C4-2B (cell line): ENCODE results near the gene ILF2.

Experiments used
- ZFX ChIP-seq: fragments of 450-650 bp; IDR thresholded peaks from 2 replicates; pipeline ENCODE4 v1.6.1; 2017
- TF ChIP-seq, protein P1 (sequence below): fragments of 450-650 bp; conservative IDR thresholded peaks from 2 replicates; pipeline ENCODE4 v1.5.1; 2017; ENCODE audit warnings: mild to moderate bottlenecking

DNA sequence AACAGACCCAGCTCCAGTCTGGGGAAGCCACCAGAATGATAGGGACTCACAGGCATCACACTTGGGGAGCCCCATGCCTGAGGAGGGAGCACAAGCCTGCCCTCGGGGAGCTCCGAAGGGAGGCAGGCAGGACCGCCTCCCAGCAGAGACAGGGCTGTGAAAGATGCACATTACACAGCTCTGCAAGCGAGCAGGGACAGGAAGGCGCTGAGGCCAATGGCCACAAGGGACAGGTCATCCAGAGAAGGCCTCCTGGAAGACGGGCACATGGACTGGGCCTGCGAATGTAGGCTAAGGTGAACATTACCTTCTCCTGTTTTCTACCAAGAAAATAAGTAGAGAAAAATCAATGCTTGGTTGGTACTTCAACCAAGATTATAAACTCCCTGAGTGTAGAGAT, 11.9 kb upstream of the ILF2 start:
- TF ChIP-seq, protein P1, sequence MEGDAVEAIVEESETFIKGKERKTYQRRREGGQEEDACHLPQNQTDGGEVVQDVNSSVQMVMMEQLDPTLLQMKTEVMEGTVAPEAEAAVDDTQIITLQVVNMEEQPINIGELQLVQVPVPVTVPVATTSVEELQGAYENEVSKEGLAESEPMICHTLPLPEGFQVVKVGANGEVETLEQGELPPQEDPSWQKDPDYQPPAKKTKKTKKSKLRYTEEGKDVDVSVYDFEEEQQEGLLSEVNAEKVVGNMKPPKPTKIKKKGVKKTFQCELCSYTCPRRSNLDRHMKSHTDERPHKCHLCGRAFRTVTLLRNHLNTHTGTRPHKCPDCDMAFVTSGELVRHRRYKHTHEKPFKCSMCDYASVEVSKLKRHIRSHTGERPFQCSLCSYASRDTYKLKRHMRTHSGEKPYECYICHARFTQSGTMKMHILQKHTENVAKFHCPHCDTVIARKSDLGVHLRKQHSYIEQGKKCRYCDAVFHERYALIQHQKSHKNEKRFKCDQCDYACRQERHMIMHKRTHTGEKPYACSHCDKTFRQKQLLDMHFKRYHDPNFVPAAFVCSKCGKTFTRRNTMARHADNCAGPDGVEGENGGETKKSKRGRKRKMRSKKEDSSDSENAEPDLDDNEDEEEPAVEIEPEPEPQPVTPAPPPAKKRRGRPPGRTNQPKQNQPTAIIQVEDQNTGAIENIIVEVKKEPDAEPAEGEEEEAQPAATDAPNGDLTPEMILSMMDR: no peak
- TF ChIP-seq ZFX: no peak
